ENCODE data around the gene AAMP.

The AAMP gene

DNA sequence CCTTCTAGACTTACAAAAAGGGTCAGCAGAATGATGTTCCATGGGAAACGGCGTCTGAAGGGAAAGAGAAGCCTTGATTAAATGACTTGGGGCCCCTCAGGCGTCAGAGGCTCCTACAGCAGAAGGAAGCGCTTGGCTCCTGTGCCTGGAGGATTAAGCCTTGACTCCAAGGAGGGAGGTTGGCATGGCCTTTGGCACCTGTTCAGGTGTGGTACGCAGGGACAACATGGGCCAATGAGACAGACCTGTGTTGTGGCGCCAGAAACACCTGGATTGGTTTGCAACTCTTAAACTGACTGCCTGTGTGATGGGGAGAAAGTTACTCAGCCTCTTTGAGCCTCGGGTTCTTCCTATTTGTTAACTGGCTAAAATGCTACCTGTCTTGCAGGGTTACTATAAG lies 8.0 kb upstream of the AAMP start:
- no peak overlapping the region for H3K14ac ChIP-seq (ENCODE audit: low read length in 2 of 2)
- no peak overlapping the region for H3K27ac ChIP-seq (ENCODE audit: low read length, poor library complexity, severe bottlenecking)
- H3K4me3 ChIP-seq (ENCODE audit: insufficient read depth in 1 of 2, low read depth in 1 of 2, low read length in 2 of 2) = no peak overlapping the region
- no peak overlapping the region for H2BK5ac ChIP-seq (ENCODE audit: low read depth, low read length, poor library complexity, severe bottlenecking)
- H4K91ac ChIP-seq (ENCODE audit: low read length) = no peak overlapping the region
- H3K36me3 ChIP-seq (ENCODE audit: control insufficient read depth in 1 of 2, insufficient read depth in 2 of 2, low read depth in 1 of 2, low read length in 2 of 2) = peaks cover 81 to 86% of the 10 kb centered on the region in 2 experiments
- no peak overlapping the region for H2BK15ac ChIP-seq (ENCODE audit: low read depth, poor library complexity, severe bottlenecking)
- no peak overlapping the region for H3K18ac ChIP-seq (ENCODE audit: low read depth in 1 of 2, low read length in 2 of 2)
- H4K8ac ChIP-seq (ENCODE audit: low read length) = no peak overlapping the region
- peaks cover 58% of the 10 kb centered on the region for H3K79me1 ChIP-seq (replicated peaks; ENCODE audit: low read length, poor library complexity, severe bottlenecking)
- no peak overlapping the region for H3K4me2 ChIP-seq (ENCODE audit: low read length, poor library complexity, severe bottlenecking)
- no peak overlapping the region for H2AK5ac ChIP-seq (ENCODE audit: low read length, severe bottlenecking)
- no peak overlapping the region for H2BK12ac ChIP-seq (ENCODE audit: low read length in 2 of 2)
- H3K27me3 ChIP-seq (ENCODE audit: control insufficient read depth in 1 of 2, insufficient read depth in 1 of 2, low read length in 2 of 2) = no peaks in the 10 kb centered on the region
- no peak for DNase-seq
- H2BK120ac ChIP-seq (ENCODE audit: low read depth, low read length) = no peak overlapping the region
- H3K23ac ChIP-seq (ENCODE audit: low read length in 2 of 2) = no peak overlapping the region
- 81% methylated on average over 7 of the region's 7 CpGs for WGBS
- no peak overlapping the region for H2AFZ ChIP-seq (ENCODE audit: low read depth, low read length)
- peaks cover 21% of the 10 kb centered on the region for H3K4me1 ChIP-seq (ENCODE audit: control insufficient read depth, insufficient read depth, low read depth, low read length)
- peak overlapping the region; percentile 19 for H3K9ac ChIP-seq (ENCODE audit: low read length)
- no peaks in the 10 kb centered on the region for H3K9me3 ChIP-seq (ENCODE audit: control insufficient read depth, low read length)
- no peak overlapping the region for H3K4ac ChIP-seq (ENCODE audit: low read depth in 1 of 2, low read length in 2 of 2)

DNA sequence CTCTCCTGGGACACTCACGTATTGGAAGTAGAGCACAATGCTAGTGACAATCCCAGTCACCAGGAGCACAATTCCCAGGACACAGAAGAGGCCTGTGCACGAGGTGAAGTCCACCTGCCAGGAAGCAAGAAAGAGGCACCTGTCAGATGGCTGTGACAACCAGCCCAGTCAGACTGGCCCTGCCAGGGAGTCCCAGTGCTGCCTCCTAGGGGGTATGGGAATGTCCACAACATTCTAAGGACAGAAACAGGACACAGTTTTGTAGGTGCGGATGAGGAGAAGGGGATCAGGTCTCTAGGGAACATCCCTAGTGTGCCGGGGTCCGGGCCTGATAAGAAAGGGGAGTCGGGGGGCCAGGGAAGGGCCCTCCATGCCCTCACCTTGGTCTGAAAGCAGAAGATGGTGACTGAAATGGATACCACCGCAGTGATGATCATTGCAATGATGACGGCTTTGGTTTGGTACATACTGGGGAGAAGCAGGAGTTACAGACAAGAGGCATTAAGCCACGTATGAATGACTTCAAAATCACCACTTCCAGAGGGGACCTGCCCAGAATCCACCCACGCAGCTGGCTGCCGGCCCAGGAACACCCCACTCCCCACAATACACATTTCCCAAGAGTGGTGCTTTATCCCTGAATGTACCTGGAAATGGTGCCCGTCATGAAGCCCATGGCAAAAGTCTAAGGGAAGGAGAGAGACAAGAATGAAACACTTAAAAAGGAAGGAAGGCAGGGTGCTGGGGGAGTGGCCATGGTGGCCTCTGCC lies 7.2 kb upstream of the AAMP start:
- Histone ChIP-seq H2AFZ (ENCODE audit: low read depth, low read length) (no peak overlapping the region), H2AK5ac (ENCODE audit: low read length, severe bottlenecking) (no peak overlapping the region), H3K18ac (ENCODE audit: low read depth in 1 of 2, low read length in 2 of 2) (no peak overlapping the region), H2BK12ac (ENCODE audit: low read length in 2 of 2) (no peak overlapping the region), H3K36me3 (ENCODE audit: control insufficient read depth in 1 of 2, insufficient read depth in 2 of 2, low read depth in 1 of 2, low read length in 2 of 2) (peaks cover 81 to 86% of the 10 kb centered on the region in 2 experiments), H3K4ac (ENCODE audit: low read depth in 1 of 2, low read length in 2 of 2) (no peak overlapping the region), H3K4me3 (ENCODE audit: insufficient read depth in 1 of 2, low read depth in 1 of 2, low read length in 2 of 2) (no peak overlapping the region), H2BK15ac (ENCODE audit: low read depth, poor library complexity, severe bottlenecking) (no peak overlapping the region), H2BK5ac (ENCODE audit: low read depth, low read length, poor library complexity, severe bottlenecking) (no peak overlapping the region), H3K9me3 (ENCODE audit: control insufficient read depth, low read length) (no peaks in the 10 kb centered on the region), H3K9ac (ENCODE audit: low read length) (peak overlapping the region; percentile 19), H3K79me1 (replicated peaks; ENCODE audit: low read length, poor library complexity, severe bottlenecking) (peaks cover 60% of the 10 kb centered on the region), H3K4me1 (ENCODE audit: control insufficient read depth, insufficient read depth, low read depth, low read length) (peaks cover 20% of the 10 kb centered on the region), H3K4me2 (ENCODE audit: low read length, poor library complexity, severe bottlenecking) (no peak overlapping the region), H4K8ac (ENCODE audit: low read length) (no peak overlapping the region), H4K91ac (ENCODE audit: low read length) (no peak overlapping the region), H3K23ac (ENCODE audit: low read length in 2 of 2) (no peak overlapping the region), H3K27ac (ENCODE audit: low read length, poor library complexity, severe bottlenecking) (no peak overlapping the region), H3K27me3 (ENCODE audit: control insufficient read depth in 1 of 2, insufficient read depth in 1 of 2, low read length in 2 of 2) (no peaks in the 10 kb centered on the region), H3K14ac (ENCODE audit: low read length in 2 of 2) (no peak overlapping the region), H2BK120ac (ENCODE audit: low read depth, low read length) (no peak overlapping the region)
- no peak for DNase-seq
- 92% methylated on average over 10 of the region's 12 CpGs for WGBS

DNA sequence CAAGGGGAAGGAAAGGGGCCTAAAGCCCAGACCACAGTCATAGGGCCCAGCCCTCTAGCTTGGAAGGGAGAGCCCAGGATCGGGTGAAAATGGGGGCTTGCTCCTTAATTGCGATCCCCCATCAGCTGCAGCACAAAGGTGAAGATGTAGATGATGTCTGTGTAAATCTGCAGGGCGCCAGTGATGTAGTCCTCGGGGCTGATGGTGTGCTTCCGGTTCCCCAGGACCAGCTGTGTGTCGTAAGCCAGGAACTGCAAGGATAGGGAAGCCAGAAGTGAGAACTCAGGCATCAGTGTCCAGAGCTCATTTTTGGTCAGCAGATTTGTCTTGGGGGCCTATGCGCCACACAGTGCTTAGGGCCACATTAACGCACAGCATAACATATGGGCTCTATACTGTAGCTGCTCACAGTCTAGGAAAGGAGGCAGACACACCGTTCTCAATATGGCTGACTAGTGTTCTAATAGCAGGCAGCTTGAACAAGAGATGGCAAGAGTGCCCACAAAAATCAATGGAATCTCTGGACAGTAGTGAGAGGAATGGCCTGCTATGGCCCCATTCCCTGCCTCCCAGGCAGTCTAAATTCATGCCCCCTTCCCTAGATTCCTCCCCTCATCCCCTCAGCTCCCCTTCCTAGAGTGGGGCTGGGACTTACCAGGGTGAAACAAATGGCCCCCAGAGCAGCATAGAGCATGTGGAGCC lies 5.6 kb upstream of the AAMP start:
- DNase-seq = no peak
- no peak overlapping the region for H2BK15ac ChIP-seq (ENCODE audit: low read depth, poor library complexity, severe bottlenecking)
- no peak overlapping the region for H4K8ac ChIP-seq (ENCODE audit: low read length)
- no peak overlapping the region for H3K4ac ChIP-seq (ENCODE audit: low read depth in 1 of 2, low read length in 2 of 2)
- H3K4me2 ChIP-seq (ENCODE audit: low read length, poor library complexity, severe bottlenecking) = no peak overlapping the region
- H3K79me1 ChIP-seq (replicated peaks; ENCODE audit: low read length, poor library complexity, severe bottlenecking) = peaks cover 64% of the 10 kb centered on the region
- no peak overlapping the region for H2BK120ac ChIP-seq (ENCODE audit: low read depth, low read length)
- no peak overlapping the region for H3K27ac ChIP-seq (ENCODE audit: low read length, poor library complexity, severe bottlenecking)
- H3K18ac ChIP-seq (ENCODE audit: low read depth in 1 of 2, low read length in 2 of 2) = no peak overlapping the region
- WGBS = 97% methylated on average over 9 of the region's 9 CpGs
- no peak overlapping the region for H3K23ac ChIP-seq (ENCODE audit: low read length in 2 of 2)
- peak overlapping the region; percentile 10 for H4K91ac ChIP-seq (ENCODE audit: low read length)
- no peaks in the 10 kb centered on the region for H3K9me3 ChIP-seq (ENCODE audit: control insufficient read depth, low read length)
- H3K4me1 ChIP-seq (ENCODE audit: control insufficient read depth, insufficient read depth, low read depth, low read length) = peaks cover 21% of the 10 kb centered on the region
- no peak overlapping the region for H3K4me3 ChIP-seq (ENCODE audit: insufficient read depth in 1 of 2, low read depth in 1 of 2, low read length in 2 of 2)
- no peak overlapping the region for H2AK5ac ChIP-seq (ENCODE audit: low read length, severe bottlenecking)
- no peak overlapping the region for H2AFZ ChIP-seq (ENCODE audit: low read depth, low read length)
- H2BK12ac ChIP-seq (ENCODE audit: low read length in 2 of 2) = no peak overlapping the region
- no peak overlapping the region for H2BK5ac ChIP-seq (ENCODE audit: low read depth, low read length, poor library complexity, severe bottlenecking)
- H3K27me3 ChIP-seq (ENCODE audit: control insufficient read depth in 1 of 2, insufficient read depth in 1 of 2, low read length in 2 of 2) = no peaks in the 10 kb centered on the region
- peaks cover 70 to 76% of the 10 kb centered on the region in 2 experiments for H3K36me3 ChIP-seq (ENCODE audit: control insufficient read depth in 1 of 2, insufficient read depth in 2 of 2, low read depth in 1 of 2, low read length in 2 of 2)
- no peak overlapping the region for H3K14ac ChIP-seq (ENCODE audit: low read length in 2 of 2)
- no peak overlapping the region for H3K9ac ChIP-seq (ENCODE audit: low read length)

GRCh38 chr2:218274586-218274985 lies 4.6 kb upstream of the AAMP start:
- Histone ChIP-seq H3K23ac (ENCODE audit: low read length in 2 of 2) (no peak overlapping the region), H2BK120ac (ENCODE audit: low read depth, low read length) (no peak overlapping the region), H3K4me1 (ENCODE audit: control insufficient read depth, insufficient read depth, low read depth, low read length) (peaks cover 18% of the 10 kb centered on the region), H2AK5ac (ENCODE audit: low read length, severe bottlenecking) (no peak overlapping the region), H3K36me3 (ENCODE audit: control insufficient read depth in 1 of 2, insufficient read depth in 2 of 2, low read depth in 1 of 2, low read length in 2 of 2) (peaks cover 60 to 67% of the 10 kb centered on the region in 2 experiments), H3K4me2 (ENCODE audit: low read length, poor library complexity, severe bottlenecking) (no peak overlapping the region), H3K18ac (ENCODE audit: low read depth in 1 of 2, low read length in 2 of 2) (no peak overlapping the region), H3K9ac (ENCODE audit: low read length) (peak overlapping the region; percentile 12), H3K9me3 (ENCODE audit: control insufficient read depth, low read length) (no peaks in the 10 kb centered on the region), H3K4me3 (ENCODE audit: insufficient read depth in 1 of 2, low read depth in 1 of 2, low read length in 2 of 2) (no peak overlapping the region), H3K4ac (ENCODE audit: low read depth in 1 of 2, low read length in 2 of 2) (no peak overlapping the region), H3K27ac (ENCODE audit: low read length, poor library complexity, severe bottlenecking) (no peak overlapping the region), H3K14ac (ENCODE audit: low read length in 2 of 2) (no peak overlapping the region), H2BK15ac (ENCODE audit: low read depth, poor library complexity, severe bottlenecking) (no peak overlapping the region), H4K8ac (ENCODE audit: low read length) (no peak overlapping the region), H2AFZ (ENCODE audit: low read depth, low read length) (no peak overlapping the region), H4K91ac (ENCODE audit: low read length) (no peak overlapping the region), H2BK5ac (ENCODE audit: low read depth, low read length, poor library complexity, severe bottlenecking) (no peak overlapping the region), H3K27me3 (ENCODE audit: control insufficient read depth in 1 of 2, insufficient read depth in 1 of 2, low read length in 2 of 2) (no peaks in the 10 kb centered on the region), H3K79me1 (replicated peaks; ENCODE audit: low read length, poor library complexity, severe bottlenecking) (peaks cover 58% of the 10 kb centered on the region), H2BK12ac (ENCODE audit: low read length in 2 of 2) (no peak overlapping the region)
- 92% methylated on average over 4 of the region's 4 CpGs for WGBS
- DNase-seq = no peak
